Colonic mucosa (tissue), 4 donors: ENCODE results near the gene TBX1. TPM values are rescaled to one million over a fixed set of nuclear protein-coding genes. Genes with fewer than 3 reads are reported as not detected.

Source experiments
- DNase-seq: peaks from one replicate; pipeline ENCODE4 v3.0.0-alpha.2; 2020
- H3K27ac ChIP-seq: fragments of 200-600 bp; one replicate; pipeline ENCODE4 v1.8.0; 2021
- H3K27me3 ChIP-seq: fragments of 200-600 bp; one replicate; pipeline ENCODE4 v1.8.0; 2021
- H3K36me3 ChIP-seq: fragments of 200-600 bp; one replicate; pipeline ENCODE4 v1.8.0; 2021
- H3K4me1 ChIP-seq: fragments of 200-600 bp; one replicate; pipeline ENCODE4 v1.8.0; 2021; ENCODE audit warnings: mild to moderate bottlenecking
- H3K4me3 ChIP-seq: fragments of 200-600 bp; one replicate; pipeline ENCODE4 v1.8.0; 2021
- H3K9ac ChIP-seq, 2 donors: one replicate each; pipeline ENCODE4 v1.7.0; 2013; ENCODE audit warnings: control low read depth in 2 of 2, low read depth in 2 of 2, low read length in 2 of 2
- H3K9me3 ChIP-seq: fragments of 200-600 bp; one replicate; pipeline ENCODE4 v1.8.0; 2021
- intact Hi-C: fragments of 100-400 bp; cut with DNase I; formaldehyde crosslinking; loops from one replicate; pipeline ENCODE4 v1.14.1; 2022
- total RNA-seq, 2 donors: library from RNA; stranded (reverse); fragmentation: NEBNext Ultra II Directional in 1 of 2; extraction: Animal tissue kit (Norgen Biotek cat#: 25700) in 1 of 2; gene quantifications; one replicate each; pipeline ENCODE4 v1.2.1, GENCODE V29; 2021
- TF ChIP-seq, protein P1 (sequence below): fragments of 200-600 bp; IDR thresholded peaks from one replicate; pipeline ENCODE4 v1.8.0; 2022; ENCODE audit warnings: antibody characterized with exemption, mild to moderate bottlenecking
- donor health status: healthy.
- donor health status: DM: no; HTN: no; CAD: no.
- donor health status: DM: no; HTN: no; CAD: no.

The TBX1 gene
- total RNA-seq, 2 donors from 2014 or later = 0.80 to 1.9 TPM

DNA sequence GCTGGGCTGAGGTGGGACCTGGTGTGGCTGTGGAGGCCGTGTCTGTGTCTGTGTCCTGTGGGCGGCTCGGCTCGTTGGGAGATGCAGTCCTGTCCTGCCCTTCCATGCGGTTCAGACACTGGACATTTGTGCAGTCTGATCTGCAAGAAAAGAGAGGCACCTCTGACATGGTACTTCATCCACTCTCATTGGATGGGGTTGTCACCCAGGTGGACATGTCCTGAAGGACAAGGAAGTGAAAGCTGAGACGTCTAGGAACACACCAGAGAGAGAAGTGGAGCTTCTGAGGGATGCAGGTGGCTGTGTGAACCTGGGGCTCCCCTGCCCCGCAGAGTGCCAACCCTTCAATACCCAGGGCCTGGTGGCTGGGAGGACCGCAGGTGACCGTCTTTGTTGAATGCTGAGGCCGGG, 18.4 kb downstream of the TBX1 start:
- Histone ChIP-seq H3K36me3 (no peaks in the 10 kb centered on the region), H3K9me3 (no peaks in the 10 kb centered on the region), H3K4me1 (no peaks in the 10 kb centered on the region), H3K4me3 (no peak overlapping the region), H3K27me3 (no peaks in the 10 kb centered on the region), H3K9ac (no peak overlapping the region), H3K27ac (no peak overlapping the region)
- TF ChIP-seq, protein P1, sequence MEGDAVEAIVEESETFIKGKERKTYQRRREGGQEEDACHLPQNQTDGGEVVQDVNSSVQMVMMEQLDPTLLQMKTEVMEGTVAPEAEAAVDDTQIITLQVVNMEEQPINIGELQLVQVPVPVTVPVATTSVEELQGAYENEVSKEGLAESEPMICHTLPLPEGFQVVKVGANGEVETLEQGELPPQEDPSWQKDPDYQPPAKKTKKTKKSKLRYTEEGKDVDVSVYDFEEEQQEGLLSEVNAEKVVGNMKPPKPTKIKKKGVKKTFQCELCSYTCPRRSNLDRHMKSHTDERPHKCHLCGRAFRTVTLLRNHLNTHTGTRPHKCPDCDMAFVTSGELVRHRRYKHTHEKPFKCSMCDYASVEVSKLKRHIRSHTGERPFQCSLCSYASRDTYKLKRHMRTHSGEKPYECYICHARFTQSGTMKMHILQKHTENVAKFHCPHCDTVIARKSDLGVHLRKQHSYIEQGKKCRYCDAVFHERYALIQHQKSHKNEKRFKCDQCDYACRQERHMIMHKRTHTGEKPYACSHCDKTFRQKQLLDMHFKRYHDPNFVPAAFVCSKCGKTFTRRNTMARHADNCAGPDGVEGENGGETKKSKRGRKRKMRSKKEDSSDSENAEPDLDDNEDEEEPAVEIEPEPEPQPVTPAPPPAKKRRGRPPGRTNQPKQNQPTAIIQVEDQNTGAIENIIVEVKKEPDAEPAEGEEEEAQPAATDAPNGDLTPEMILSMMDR = no peak
- DNase-seq = no peak
- intact Hi-C loops = no loop called here

DNA sequence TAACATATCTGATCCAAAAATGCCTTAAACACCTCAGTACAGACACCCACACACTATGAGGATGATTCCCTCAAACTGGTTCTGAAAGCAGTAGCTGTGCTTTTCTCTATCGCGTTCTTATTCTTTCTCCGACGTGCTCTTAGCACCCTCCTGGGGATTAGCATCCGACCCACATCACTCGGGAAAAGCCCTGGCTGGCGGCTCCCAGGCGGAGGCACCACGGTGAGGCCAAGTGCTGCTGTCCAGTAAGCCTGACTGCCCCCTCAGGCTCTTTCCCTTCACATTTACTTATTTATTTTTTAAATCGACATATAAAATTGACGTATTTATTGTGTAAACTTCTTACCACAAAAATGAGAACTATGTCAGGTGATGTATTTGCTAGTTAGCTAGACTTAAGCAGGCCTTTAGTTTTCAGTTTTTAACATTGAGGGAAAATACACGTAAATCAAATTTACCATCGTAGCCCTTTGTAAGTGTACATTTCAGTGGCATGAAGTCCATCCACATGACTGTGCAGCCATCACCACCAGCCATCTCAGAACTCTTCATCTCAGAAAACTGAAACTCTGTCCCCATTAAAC, 19.2 kb downstream of the TBX1 start:
- no peak for DNase-seq
- no peak overlapping the region for H3K9ac ChIP-seq
- no peaks in the 10 kb centered on the region for H3K36me3 ChIP-seq
- TF ChIP-seq, protein P1 = no peak
- no peak overlapping the region for H3K27ac ChIP-seq
- intact Hi-C loops = no loop called here
- no peaks in the 10 kb centered on the region for H3K9me3 ChIP-seq
- H3K4me1 ChIP-seq = no peaks in the 10 kb centered on the region
- no peak overlapping the region for H3K4me3 ChIP-seq
- no peaks in the 10 kb centered on the region for H3K27me3 ChIP-seq

DNA sequence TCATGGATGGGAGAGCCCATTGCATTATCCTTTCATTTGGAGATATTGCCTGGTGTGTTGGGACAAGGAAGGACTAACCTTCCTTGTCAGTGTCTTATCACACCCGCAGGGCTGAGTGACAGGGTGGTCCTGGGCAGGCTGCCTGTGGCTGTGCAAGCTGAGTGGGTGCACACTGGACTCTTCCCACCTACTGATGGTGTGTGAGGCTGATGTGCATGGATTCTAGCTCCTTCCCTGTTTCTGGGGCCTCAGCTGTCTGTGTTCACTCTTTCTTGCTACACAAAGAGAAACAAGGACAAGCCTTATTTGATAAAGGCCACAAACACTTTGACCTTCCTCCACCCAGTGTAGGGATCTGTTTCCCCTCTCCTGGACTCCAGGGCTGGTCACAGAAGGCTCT, 22.0 kb downstream of the TBX1 start:
- intact Hi-C loops = no loop called here
- Histone ChIP-seq H3K9ac (no peak overlapping the region), H3K4me1 (no peaks in the 10 kb centered on the region), H3K4me3 (no peak overlapping the region), H3K36me3 (no peaks in the 10 kb centered on the region), H3K27me3 (no peaks in the 10 kb centered on the region), H3K9me3 (no peaks in the 10 kb centered on the region), H3K27ac (no peak overlapping the region)
- TF ChIP-seq, protein P1 = no peak
- no peak for DNase-seq

DNA sequence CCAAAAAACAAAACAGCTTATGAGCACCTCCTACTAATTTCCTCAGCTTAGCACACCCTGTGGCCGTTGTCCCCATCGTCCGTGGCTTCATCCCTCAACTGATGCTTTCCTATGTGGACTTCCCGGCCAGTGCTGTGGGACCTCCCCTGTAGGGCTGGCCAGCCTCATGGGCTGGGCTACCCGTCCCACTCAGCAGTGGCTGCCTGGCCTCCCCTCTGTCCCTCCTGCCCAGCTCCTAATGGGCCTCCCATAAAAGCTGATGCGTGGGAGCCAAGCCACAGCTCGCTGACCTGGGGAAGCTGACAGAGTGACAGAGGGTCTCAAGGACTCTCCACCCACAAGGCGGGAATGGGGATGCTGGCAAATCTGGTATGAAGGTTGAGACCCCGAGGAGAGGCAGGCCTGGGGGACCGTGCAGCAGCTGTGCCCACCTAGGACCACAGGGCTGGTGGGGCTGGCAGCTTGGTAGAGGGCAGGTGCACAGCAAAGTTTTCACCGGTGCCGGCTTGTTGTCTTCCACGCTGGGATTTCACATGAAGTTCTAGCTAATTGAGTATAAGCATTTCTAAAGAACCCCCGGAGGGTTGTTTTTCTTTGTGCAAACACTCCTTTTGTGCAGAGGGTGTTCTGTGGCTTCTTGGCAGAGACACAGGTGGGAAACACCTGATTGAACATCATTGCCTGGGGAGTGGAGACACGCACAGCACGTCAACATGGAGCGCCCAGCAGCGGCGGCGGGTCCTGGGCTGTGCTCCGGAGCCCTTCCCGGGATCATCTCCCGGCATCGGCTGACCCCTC, 23.2 kb downstream of the TBX1 start:
- Histone ChIP-seq H3K4me1 (no peaks in the 10 kb centered on the region), H3K36me3 (no peaks in the 10 kb centered on the region), H3K9me3 (no peaks in the 10 kb centered on the region), H3K4me3 (no peak overlapping the region), H3K27ac (no peak overlapping the region), H3K9ac (no peak overlapping the region), H3K27me3 (no peaks in the 10 kb centered on the region)
- intact Hi-C loops = no loop called here
- DNase-seq = no peak
- TF ChIP-seq, protein P1 = no peak

DNA sequence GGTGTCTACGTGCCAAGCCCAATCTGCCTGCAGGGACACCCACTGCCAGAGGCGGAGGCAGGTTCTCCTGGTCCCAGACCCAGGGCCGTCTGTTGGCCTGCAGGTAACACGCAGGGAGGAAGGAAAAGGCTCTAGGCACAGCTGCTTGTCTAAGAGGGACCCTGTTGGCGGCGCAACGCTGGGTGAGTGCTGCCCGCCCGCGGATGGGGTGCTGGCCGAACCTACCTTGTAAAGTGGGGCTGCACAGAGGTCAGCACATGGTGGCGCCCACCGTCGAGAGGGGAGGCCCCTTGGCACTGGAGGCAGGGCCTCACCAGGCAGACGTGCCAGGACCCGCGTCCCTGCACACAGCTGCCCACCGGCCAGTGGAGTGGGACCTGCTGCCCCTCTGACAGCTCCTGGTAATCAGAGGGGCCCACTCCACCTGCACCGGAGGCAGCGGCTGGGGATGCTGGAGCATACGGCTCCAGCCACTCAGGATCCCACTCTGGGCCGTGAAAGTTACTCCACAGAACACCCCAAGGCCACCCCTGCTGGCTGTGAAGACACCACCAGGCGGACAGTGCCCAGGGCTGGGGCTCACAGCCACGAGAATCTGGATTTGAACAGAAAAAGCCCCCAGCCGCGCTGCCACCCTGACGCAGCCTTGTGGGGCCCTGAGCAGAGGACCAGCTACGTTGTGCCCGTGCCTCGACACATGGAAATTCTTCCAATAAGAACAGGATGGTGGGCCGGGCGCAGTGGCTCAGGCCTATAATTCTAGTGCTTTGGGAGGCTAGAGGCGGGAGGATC, 24.0 kb downstream of the TBX1 start:
- intact Hi-C loops = no loop called here
- Histone ChIP-seq H3K9me3 (no peaks in the 10 kb centered on the region), H3K27me3 (no peaks in the 10 kb centered on the region), H3K27ac (no peak overlapping the region), H3K36me3 (no peaks in the 10 kb centered on the region), H3K4me3 (no peak overlapping the region), H3K4me1 (no peaks in the 10 kb centered on the region), H3K9ac (no peak overlapping the region)
- TF ChIP-seq, protein P1 = no peak
- no peak for DNase-seq
